ENCODE measurements around the gene CACNG1. TPM values are rescaled to one million over a fixed set of nuclear protein-coding genes. Genes with fewer than 3 reads are reported as not detected.

CACNG1 gene
- polyA plus RNA-seq, 1 experiment: not detected

DNA sequence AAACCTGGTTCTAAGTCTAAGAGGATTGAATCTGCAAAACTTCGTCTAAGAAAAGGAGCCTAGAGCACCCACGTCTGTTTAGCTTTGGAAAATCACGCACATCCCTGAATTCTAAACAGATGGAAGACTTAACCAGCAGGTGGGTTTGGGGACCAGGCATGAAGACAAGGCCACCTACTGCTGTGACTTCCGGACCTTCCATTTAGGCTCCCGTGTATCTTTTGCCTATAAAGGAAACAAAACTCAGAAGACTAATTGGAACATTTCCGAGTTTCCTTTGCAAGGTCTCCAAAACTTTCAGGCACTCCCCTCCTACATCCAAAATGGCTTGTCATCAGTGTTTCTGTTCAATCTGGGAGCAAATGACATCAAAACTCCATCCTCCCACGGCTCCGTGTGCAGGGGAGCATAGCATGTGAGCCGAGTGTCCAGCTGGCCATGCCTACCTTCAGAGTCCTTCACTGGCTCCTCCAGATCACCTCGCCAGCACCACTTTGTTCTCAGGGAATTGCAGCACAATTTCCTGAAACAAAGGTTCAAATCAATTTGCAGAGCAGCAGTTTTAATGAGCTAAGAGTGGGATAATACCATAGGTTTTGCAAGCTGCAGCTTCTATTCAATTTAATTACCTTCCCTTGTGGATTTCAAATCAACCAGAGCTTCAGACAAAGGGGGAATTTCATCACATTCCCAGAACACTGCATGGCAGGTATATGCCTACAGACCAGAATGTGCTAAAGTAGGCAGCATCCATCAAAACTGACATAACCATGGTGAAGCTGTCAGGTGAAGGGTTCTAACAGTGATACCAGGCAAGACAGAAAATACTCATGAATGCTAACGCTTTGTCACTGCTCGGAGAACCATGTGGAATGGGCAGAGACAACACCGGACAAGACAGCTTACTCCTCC, 23.5 kb downstream of the CACNG1 start:
- no peak overlapping the region for H3K4me3 ChIP-seq (ENCODE audit: low read depth, low read length)
- no peaks in the 10 kb centered on the region for H3K27me3 ChIP-seq (ENCODE audit: control insufficient read depth, insufficient read depth, low read length)
- no peak overlapping the region for H3K27ac ChIP-seq (ENCODE audit: low read depth, low read length)
- no peaks in the 10 kb centered on the region for H3K9me3 ChIP-seq (ENCODE audit: control insufficient read depth, insufficient read depth, low read length)
- ChIA-PET POLR2A (no interaction called here), CTCF (no interaction called here)
- TF ChIP-seq, protein P1, sequence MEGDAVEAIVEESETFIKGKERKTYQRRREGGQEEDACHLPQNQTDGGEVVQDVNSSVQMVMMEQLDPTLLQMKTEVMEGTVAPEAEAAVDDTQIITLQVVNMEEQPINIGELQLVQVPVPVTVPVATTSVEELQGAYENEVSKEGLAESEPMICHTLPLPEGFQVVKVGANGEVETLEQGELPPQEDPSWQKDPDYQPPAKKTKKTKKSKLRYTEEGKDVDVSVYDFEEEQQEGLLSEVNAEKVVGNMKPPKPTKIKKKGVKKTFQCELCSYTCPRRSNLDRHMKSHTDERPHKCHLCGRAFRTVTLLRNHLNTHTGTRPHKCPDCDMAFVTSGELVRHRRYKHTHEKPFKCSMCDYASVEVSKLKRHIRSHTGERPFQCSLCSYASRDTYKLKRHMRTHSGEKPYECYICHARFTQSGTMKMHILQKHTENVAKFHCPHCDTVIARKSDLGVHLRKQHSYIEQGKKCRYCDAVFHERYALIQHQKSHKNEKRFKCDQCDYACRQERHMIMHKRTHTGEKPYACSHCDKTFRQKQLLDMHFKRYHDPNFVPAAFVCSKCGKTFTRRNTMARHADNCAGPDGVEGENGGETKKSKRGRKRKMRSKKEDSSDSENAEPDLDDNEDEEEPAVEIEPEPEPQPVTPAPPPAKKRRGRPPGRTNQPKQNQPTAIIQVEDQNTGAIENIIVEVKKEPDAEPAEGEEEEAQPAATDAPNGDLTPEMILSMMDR (IDR thresholded peaks at IDR 0.05; ENCODE audit: low read depth, low read length): no peak
- no peak for DNase-seq (ENCODE audit: low read depth, low spot score)

DNA sequence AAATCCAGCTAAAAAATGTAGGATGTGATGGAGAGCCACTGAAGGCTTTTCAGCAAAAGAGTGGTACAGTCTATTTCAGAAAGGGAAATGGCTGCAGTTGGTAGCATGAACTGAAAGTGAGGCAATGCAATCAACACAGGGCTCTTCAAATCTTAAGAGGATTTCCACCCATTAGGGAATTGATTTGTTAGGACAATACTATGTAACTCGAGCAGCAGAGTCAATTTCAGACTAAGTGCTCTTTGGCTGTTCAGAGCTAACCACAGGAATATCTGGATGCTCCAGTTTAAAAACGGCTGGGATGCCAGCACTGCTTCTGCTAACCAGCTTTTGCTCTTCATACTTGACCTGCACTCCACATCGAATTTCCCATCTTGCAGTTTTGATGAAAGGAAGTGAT, 24.6 kb downstream of the CACNG1 start:
- ChIA-PET POLR2A (interaction anchor here (0.7 kb wide), 1 partner anchor 22 kb away, joined by 4 read pairs; no protein-coding TSS in a partner anchor), CTCF (interaction anchor here (0.6 kb wide), 1 partner anchor 344 kb away, joined by 3 read pairs; no protein-coding TSS in a partner anchor)
- Histone ChIP-seq H3K4me3 (ENCODE audit: low read depth, low read length) (no peak overlapping the region), H3K27me3 (ENCODE audit: control insufficient read depth, insufficient read depth, low read length) (no peaks in the 10 kb centered on the region), H3K27ac (ENCODE audit: low read depth, low read length) (no peak overlapping the region), H3K9me3 (ENCODE audit: control insufficient read depth, insufficient read depth, low read length) (no peaks in the 10 kb centered on the region)
- TF ChIP-seq, protein P1 (IDR thresholded peaks at IDR 0.05; ENCODE audit: low read depth, low read length): no peak
- no peak for DNase-seq (ENCODE audit: low read depth, low spot score)

DNA sequence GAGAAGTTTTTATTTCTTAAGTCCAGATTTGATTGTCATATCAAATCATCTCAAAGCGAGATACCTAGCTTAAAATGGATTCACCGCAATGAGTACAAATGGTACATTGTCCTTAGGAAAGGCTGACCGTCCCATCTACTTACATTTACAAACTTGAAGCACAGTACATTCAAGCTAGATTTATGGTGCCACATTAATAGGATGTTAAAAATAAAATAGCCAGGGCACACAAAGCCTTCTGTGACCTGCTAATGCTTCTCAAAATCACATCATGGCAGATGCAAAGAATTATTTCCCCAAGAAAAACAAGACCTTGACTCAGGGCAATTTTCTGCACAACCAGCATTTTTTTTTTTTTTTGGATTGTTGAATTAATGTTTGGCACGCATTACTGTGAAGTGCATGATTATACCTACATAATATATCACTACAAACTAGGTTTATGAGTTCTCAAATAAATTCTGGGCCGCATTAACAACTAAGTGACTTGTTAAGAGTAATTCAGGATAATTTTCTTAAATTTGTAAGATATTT, 25.3 kb downstream of the CACNG1 start:
- TF ChIP-seq, protein P1 (IDR thresholded peaks at IDR 0.05; ENCODE audit: low read depth, low read length): no peak
- POLR2A ChIA-PET: interaction anchor here (0.7 kb wide), 1 partner anchor 22 kb away, joined by 4 read pairs; no protein-coding TSS in a partner anchor
- H3K9me3 ChIP-seq (ENCODE audit: control insufficient read depth, insufficient read depth, low read length): no peaks in the 10 kb centered on the region
- no peak overlapping the region for H3K4me3 ChIP-seq (ENCODE audit: low read depth, low read length)
- H3K27me3 ChIP-seq (ENCODE audit: control insufficient read depth, insufficient read depth, low read length): no peaks in the 10 kb centered on the region
- no peak overlapping the region for H3K27ac ChIP-seq (ENCODE audit: low read depth, low read length)
- DNase-seq (ENCODE audit: low read depth, low spot score): no peak
- CTCF ChIA-PET: interaction anchor here (0.6 kb wide), 1 partner anchor 345 kb away, joined by 3 read pairs; no protein-coding TSS in a partner anchor

GRCh38 chr17:67071595-67071994, 27.2 kb downstream of the CACNG1 start:
- TF ChIP-seq, protein P1 (IDR thresholded peaks at IDR 0.05; ENCODE audit: low read depth, low read length): no peak
- H3K27ac ChIP-seq (ENCODE audit: low read depth, low read length): no peak overlapping the region
- no peaks in the 10 kb centered on the region for H3K9me3 ChIP-seq (ENCODE audit: control insufficient read depth, insufficient read depth, low read length)
- DNase-seq (ENCODE audit: low read depth, low spot score): no peak
- ChIA-PET POLR2A (no interaction called here), CTCF (no interaction called here)
- no peak overlapping the region for H3K4me3 ChIP-seq (ENCODE audit: low read depth, low read length)
- no peaks in the 10 kb centered on the region for H3K27me3 ChIP-seq (ENCODE audit: control insufficient read depth, insufficient read depth, low read length)

DNA sequence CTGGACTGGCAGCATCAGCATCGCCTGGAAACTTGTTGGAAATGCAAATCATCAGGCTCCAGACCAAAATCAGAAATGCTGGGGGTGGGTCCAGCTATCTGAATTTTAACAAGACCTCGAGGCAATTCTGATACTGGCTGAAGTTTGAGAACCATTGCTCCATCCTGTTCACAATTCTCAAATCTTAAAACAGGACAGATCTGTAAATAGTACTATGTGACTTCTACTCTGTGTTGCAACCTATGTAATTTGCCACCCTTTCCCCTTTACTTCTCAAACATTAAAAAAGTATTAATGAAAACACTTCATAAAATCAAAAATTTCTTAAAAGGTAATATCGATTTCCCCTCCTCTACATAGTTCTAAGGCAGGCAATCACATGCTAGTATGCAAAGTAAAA, 28.5 kb downstream of the CACNG1 start:
- TF ChIP-seq, protein P1 (IDR thresholded peaks at IDR 0.05; ENCODE audit: low read depth, low read length): no peak
- Histone ChIP-seq H3K27me3 (ENCODE audit: control insufficient read depth, insufficient read depth, low read length) (no peaks in the 10 kb centered on the region), H3K27ac (ENCODE audit: low read depth, low read length) (no peak overlapping the region), H3K9me3 (ENCODE audit: control insufficient read depth, insufficient read depth, low read length) (no peaks in the 10 kb centered on the region), H3K4me3 (ENCODE audit: low read depth, low read length) (no peak overlapping the region)
- POLR2A ChIA-PET: no interaction called here
- no peak for DNase-seq (ENCODE audit: low read depth, low spot score)
- CTCF ChIA-PET: no interaction called here
